LNCaP clone FGC (cell line): ENCODE measurements around the gene KRTAP5-6.
"Not testable (repeated sequence)": the region's sequence is repeated elsewhere in the genome, so short reads cannot be mapped to it uniquely, and the experiment has no call there.

Experiments used
- DNase-seq: peaks from one replicate; pipeline ENCODE4 v3.0.0-alpha.2; 2011; ENCODE audit warnings: low read depth
- H3K4me3 ChIP-seq: 2 replicates; pipeline ENCODE4 v1.5.1; 2011; ENCODE audit warnings: mild to moderate bottlenecking, low read depth, low read length, control low read depth
- TF ChIP-seq, protein P1 (sequence below): IDR thresholded peaks from 2 replicates; pipeline ENCODE4 v1.5.1; 2012; ENCODE audit warnings: mild to moderate bottlenecking; ENCODE audit not compliant: control insufficient read depth, insufficient read depth; ENCODE audit errors: extremely low read depth

Gene KRTAP5-6

GRCh38 chr11:1679881-1680280, 17.1 kb upstream of the KRTAP5-6 start:
- H3K4me3 ChIP-seq: no peak overlapping the region
- DNase-seq: no peak
- TF ChIP-seq, protein P1, sequence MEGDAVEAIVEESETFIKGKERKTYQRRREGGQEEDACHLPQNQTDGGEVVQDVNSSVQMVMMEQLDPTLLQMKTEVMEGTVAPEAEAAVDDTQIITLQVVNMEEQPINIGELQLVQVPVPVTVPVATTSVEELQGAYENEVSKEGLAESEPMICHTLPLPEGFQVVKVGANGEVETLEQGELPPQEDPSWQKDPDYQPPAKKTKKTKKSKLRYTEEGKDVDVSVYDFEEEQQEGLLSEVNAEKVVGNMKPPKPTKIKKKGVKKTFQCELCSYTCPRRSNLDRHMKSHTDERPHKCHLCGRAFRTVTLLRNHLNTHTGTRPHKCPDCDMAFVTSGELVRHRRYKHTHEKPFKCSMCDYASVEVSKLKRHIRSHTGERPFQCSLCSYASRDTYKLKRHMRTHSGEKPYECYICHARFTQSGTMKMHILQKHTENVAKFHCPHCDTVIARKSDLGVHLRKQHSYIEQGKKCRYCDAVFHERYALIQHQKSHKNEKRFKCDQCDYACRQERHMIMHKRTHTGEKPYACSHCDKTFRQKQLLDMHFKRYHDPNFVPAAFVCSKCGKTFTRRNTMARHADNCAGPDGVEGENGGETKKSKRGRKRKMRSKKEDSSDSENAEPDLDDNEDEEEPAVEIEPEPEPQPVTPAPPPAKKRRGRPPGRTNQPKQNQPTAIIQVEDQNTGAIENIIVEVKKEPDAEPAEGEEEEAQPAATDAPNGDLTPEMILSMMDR: no peak

DNA sequence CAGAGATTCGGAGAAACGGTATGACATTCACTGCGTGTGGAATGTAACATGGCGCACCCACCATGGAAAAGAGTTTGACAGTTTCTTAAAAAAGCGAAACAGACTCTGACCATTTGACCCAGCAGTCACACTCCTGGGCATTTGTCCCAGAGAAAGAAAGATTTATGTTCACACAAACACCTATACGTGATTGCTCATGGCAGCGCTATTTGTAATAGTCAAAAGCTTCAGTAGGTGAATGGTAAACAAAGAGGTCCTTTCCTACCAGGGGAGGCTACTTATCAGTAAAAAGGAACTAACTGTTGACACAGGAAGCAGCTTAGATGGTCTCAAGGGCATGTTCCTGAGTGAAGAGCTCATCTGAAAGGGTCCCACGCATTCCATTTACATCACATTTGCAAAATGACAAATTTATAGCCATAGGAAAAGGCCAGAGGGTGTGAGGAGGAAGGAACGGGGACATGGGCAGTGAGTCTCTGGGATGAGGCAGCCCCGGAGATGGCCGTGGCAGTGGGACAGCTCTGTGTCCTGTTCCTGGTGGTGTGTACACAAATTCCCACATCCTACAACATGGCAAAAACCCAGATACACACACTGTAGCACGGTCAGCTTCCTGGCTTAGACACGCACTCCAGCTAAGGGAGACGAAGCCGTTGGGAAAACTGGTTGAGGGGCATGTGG, 14.6 kb upstream of the KRTAP5-6 start:
- no peak for DNase-seq
- no peak overlapping the region for H3K4me3 ChIP-seq
- TF ChIP-seq, protein P1: no peak

GRCh38 chr11:1683216-1683615, 13.8 kb upstream of the KRTAP5-6 start:
- H3K4me3 ChIP-seq: not testable (repeated sequence)

DNA sequence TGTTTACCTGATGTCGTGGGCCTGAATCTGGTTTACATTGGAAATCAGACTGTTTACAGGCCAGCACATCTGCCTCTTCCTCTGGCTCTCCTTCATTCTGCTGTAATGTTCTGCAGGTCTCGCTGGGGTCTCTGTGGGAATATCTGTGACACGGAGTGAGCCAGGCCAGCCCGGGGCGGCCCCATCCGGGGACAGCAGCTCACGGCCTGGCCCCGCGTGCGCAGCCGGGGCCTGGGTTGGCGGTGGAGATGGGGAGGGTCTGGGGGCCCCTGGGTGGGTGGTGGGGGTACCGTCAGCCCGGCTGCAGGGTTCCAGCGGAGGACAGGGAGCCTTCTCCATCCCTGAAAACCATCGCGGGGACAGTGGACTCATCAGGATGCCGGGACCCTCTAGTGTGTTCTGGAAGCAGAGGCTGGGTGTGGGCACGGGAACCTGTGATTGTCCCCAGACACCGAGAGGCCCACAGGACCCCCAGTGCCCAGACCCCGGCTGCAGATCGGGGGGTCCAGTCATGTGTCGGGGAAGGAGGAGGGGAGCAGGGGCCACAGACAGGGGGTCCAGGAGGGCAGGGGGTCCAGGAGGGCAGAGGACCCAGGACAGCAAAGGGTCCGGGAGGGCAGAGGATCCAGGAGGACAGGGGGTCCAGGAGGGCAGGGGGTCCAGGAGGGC, 13.0 kb upstream of the KRTAP5-6 start:
- not testable (repeated sequence) for H3K4me3 ChIP-seq, DNase-seq

More at GRCh38 chr11:1683216-1683615, 13.8 kb upstream of the KRTAP5-6 start:
- not testable (repeated sequence) for DNase-seq

DNA sequence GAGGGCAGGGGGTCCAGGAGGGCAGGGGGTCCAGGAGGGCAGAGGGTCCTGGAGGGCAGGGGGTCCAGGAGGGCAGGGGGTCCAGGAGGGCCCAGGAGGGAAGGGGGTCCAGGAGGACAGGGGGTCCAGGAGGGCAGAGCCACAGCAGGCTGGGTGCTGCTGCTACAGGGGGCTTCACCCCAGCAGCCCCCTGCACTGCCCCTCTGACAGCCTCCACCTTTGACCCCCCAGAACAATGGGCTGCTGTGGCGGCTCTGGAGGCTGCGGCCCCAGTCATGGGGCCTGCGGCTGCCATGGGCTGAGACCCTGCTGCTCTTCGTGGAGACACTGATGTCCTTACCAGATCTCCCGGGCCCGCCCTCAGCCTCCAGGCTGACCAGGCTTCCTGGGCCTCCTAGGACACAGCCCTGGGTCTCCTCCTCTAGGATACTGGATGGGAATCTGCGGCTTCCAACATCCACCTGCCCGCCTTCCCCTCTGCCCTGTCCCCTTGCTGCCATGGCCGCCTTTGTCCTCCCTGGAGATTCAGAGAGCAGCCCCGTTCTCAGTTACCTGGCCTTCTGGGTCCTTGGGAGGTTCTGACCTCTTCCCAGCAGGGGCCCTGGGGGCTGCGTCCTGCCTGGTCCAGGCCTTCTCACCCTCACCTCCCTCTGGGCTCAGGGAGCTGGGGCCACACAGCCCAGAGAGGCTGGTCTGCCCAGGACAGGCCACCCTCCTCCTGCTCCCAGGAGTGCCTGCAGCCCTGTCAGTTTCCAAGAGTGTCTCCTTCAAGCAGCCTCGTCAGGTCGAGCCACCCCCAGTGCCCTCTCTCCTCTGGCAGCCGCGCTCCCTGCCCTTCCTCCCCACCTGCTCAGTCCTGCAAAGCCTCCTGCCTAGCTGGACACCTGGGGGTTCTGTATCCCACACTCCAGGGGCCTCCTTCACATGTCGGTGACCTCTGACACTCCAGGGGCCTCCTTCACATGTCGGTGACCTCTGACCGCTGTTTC, 11.8 kb upstream of the KRTAP5-6 start:
- not testable (repeated sequence) for H3K4me3 ChIP-seq, DNase-seq

- DNase-seq, H3K4me3 ChIP-seq: not testable (repeated sequence)
Measured at GRCh38 chr11:1686220-1686619, 10.8 kb upstream of the KRTAP5-6 start.

GRCh38 chr11:1688336-1688947, 8.6 kb upstream of the KRTAP5-6 start:
- not testable (repeated sequence) for DNase-seq, H3K4me3 ChIP-seq

DNA sequence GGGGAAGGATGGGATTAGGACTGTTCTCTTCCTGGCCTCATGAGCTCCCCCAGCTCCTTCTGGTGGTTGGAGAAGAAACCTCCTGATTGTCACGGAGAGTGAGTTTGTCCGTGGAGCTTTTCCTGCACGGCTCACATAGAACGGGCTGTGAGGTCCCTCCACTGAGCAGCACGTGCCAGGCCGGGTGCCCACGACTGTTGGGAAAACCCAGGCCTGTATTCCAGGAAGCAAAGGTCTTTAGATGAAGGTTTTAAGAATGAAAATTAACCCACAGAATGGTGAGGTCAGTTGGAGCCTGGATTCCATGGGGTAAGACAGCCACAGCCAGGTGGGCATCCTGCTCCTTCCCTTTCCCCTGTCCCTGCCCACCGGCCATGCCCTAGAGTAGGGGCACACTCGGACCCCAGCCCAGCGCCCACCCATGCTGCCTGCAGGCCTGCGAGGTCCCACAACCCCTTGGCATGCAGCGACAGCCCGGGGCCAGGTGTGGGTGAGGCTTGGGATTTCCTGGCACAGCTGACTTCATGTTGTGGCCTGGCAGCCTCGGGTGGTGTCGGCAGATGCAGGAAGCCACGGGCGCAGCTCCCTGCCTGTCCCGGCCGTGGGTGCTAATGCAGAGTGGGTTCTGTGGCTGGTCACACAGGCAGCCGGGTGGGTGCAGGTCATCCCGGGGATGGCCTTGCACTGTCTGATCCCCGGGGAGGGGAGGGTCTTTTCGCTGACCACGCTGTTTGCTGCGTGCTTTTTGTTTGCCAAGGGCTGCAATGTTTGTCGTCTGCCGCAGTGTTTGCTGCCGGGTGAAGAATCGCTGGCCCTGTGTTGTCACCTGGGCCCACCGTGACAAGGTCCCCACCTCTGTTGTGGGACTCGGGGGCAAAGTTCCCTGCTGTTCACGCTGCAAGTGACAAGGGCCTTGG, 7.5 kb upstream of the KRTAP5-6 start:
- not testable (repeated sequence) for H3K4me3 ChIP-seq, DNase-seq

GRCh38 chr11:1690167-1691025, 6.6 kb upstream of the KRTAP5-6 start:
- TF ChIP-seq, protein P1: no peak
- no peak overlapping the region for H3K4me3 ChIP-seq
- DNase-seq: no peak
